CD4-positive, alpha-beta T cell treated with Interferon alpha-2 for 1 hour (primary cell): ENCODE results near the gene STON1.
"Not testable (repeated sequence)": the region's sequence is repeated elsewhere in the genome, so short reads cannot be mapped to it uniquely, and the experiment has no call there.

Experiments
- DNase-seq, 2 donors: peaks; one replicate each; pipeline ENCODE4 v3.0.0-alpha.2; 2020 to 2022

STON1 gene

GRCh38 chr2:48528431-48528830 lies 1.5 kb upstream of the STON1 start:
- DNase-seq = no peak

DNA sequence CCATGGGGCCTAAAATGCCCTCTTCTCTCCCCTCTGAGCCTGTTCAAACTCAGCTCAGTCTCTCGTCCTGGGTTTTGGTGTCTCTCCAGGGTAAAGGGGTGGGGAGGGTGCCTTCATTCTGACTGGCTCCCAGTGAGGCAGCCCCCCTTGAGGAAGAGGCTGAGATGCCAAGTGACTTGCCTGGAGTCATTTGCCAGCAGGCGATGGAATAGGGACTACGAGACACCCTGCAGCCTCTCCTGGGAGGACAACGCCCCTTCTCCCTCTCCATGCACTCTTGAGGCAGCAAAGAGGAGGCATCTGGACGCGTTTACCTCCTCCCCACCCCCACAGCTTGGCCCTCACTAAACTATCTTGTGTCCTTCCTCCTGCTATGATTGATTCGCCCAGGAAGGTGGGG lies 760 bp upstream of the STON1 start:
- no peak for DNase-seq

- no peak for DNase-seq
Measured at GRCh38 chr2:48529676-48530032, 300 bp upstream of the STON1 start.

DNA sequence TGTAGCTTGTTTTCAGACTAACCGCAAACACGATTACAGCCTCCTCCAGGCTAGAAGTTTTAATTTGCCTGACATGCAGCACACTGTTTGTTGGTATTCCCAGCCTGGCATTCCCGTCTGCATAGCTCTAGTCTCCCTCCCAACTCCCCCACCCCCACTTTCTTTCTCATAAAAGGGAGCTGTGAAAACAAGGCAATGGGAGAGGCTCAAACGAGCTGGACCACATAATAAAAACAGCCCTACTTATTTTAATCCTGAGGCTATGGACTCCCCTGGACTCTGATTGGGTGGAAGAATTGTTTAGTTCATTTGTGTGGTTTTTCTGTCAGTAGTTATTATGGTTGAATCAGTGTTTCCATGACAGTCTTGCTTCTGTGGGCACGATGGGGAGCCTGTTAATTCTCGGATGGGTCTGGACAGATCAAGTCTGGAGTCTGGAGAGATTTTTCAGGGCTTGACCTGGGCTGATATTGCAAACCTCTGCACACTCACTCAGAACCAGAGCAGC lies 1.2 kb downstream of the STON1 start:
- DNase-seq = no peak

- no peak for DNase-seq
Measured at GRCh38 chr2:48532174-48532573, 2.2 kb downstream of the STON1 start.

DNA sequence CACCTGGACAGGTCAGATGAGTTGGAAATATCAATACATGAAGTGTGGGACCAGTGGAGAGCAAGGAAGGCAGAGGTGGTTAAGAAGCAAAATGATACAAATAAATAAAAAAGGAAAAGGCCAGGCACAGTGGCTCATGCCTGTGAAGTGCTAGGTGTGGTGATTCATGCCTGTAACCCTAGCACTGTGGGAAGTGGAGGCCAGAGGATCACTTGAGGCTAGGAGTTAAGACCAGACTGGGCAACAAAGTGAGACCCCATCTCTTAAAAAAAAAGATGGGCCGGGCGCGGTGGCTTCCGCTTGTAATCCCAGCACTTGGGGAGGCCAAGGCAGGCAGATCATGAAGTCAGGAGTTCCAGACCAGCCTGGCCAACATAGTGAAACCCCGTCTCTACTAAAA lies 2.9 kb downstream of the STON1 start:
- DNase-seq = no peak

DNA sequence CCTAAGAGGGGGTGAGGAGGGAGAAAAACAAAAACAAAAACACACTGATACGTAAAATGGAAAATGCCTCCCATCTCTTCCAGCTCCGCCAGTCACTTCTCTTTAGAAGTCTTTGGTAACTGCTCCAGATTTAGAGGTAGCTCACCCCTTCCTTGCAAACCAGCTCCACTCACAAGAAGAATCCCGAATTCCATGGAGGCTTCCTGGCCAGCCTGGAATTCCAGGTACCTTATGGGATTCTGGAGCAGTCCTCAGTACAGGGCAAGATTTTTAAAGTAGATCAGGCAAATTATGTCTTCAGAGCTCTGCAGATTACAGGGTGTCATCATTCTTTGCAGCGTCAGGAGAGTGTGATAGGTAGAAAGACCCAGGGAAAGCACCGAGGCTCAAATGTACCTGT lies 4.8 kb downstream of the STON1 start:
- DNase-seq = no peak

DNA sequence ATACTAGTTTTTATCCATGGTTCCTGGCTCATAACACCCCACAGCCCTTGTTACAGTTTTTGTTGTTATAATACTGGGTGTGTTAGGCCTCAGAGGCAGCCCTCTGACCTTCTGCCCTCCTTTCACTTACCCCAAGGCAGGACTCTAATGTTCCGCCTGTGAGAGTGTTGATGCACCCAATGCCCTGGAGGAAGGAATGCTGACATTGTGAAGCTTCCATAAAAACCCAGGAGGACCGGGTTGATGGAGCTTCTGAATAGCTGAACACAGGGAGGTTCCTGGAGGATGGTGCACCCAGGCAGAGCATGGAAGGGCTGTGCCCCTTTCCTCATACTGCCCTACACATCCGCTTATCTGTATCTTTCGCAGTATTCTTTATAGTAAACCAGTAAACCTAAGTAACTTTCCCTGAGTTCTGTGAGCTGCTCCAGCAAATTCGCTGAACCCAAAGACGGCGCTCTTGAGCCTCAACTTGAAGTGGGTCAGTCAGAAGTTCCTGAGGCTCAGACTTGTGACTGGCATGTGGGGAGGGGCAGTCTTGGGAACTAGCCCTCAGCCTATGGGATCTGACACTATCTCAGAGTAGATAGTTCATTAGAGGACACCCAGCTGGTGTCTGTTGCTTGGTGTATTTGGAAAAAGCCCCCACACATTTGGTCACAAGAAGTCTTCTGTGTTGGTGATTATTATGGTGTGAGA lies 10.4 kb downstream of the STON1 start:
- DNase-seq = no peak

DNA sequence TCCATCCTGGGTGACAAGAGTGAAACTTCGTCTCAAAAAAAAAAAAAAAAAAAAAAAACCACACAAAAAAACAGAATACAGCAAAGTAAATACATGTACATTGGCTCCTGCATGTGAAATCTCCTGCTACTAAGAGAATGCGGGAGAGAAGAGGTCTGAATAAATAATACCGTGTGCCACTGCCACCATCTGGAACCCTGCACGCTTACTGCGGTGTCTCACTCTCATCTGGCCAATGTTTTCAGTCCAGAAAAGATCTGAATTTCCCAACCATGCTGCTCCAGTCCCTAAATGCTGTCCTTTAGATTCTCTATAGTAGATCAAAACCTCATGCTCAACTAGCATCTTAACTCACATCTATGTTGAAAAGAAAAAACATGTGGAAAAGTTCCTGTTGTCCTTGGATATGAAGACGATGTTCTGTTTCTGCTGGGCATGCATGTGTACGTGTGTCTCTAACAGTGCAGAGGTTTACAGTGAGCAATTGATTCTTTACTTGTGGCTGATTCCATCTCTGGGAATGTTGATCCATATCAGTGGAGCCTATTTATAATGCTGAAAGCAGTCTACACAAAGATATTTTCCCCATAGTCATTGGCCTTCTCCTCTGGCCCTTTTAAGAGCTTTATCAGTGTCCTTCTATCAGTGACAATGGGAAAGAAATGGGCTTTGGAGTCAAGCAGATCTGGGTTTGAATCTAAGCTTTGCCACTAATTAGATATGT lies 11.9 kb downstream of the STON1 start:
- DNase-seq = no peak

GRCh38 chr2:48543895-48544294 lies 13.9 kb downstream of the STON1 start:
- no peak for DNase-seq

DNA sequence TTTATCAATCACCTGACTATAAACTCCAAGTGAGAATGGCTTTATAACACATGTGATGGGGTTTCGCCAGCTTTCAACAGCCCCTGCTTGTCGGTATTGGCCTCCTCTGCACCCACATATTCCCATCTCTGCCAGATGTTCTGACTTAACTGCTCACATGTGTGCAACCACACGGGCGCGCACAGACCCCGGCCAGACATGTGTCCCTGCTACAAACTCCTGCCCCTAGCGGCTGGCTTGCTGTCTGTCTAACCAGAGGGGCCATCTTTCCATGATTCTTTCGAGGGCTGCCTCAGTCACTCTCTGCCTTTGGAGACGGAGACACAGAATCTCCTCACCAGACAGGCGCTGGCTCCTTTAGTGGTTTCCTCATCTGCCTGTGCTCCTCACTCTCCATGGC lies 15.3 kb downstream of the STON1 start:
- no peak for DNase-seq

DNA sequence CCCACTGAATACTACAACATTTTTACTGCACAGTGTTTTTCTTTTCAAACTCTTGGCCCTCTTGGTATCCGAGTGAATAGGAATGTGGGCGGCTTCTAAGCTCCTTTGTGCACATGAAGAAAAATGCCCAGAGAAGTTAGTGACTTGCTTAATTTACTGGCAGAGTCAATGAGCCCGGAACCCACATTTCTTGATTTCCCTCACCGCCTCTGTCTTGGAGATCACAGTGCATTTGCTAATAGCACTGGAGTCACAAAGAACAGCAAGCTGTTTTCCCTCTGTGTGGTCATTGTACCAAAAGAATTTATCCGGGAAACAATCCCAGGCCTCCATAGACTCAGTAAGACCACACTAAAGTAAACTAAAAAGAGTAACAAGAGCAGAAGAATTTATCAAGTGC lies 18.9 kb downstream of the STON1 start:
- DNase-seq = no peak

- DNase-seq = no peak
Measured at GRCh38 chr2:48549972-48550371, 20.0 kb downstream of the STON1 start.

GRCh38 chr2:48551548-48551947 lies 21.6 kb downstream of the STON1 start:
- no peak for DNase-seq

DNA sequence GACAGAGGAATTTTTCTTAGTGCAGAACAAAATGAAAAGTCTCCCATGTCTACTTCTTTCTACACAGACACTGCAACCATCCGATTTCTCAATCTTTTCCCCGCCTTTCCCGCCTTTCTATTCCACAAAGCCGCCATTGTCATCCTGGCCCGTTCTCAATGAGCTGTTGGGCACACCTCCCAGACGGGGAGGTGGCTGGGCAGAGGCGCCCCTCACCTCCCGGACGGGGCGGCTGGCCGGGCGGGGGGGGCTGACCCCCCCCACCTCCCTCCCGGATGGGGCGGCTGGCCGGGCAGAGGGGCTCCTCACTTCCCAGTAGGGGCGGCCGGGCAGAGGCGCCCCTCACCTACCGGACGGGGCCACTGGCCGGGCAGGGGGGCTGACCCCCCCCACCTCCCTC lies 25.1 kb downstream of the STON1 start:
- DNase-seq = not testable (repeated sequence)

- DNase-seq = no peak
Measured at GRCh38 chr2:48558456-48558855, 28.5 kb downstream of the STON1 start.

DNA sequence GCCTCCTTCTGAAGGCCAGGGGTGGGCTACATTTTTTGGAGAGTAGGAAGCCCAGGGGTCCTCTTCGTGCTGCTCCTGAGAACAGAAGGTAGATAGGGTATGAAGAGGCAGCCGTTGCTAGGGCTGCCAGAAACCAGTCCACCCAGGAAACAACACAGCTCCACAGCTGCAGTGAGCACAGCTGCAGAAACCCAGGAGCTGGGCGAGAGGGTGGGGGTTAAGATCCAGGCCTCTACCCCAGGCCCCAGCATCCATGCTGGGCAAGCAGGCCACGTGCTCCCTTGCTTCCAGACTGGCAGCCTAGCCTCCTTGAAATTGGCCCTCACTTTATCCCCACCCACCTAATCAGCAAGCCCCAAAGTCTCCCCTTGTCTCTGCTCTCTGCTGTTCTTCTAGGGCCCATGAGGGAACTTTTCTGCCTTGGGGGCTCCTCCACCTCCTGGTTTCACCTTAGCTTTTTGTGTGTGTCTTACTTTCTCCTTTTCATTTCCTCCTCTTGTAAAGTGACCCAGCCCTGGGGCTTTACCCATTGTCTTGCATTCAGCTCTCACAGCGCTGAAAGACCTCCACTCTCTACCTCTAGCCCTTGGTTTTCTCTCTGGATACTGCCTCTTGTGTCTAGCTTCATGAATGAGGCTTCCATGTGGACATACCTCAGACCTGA lies 30.7 kb downstream of the STON1 start:
- DNase-seq = no peak

DNA sequence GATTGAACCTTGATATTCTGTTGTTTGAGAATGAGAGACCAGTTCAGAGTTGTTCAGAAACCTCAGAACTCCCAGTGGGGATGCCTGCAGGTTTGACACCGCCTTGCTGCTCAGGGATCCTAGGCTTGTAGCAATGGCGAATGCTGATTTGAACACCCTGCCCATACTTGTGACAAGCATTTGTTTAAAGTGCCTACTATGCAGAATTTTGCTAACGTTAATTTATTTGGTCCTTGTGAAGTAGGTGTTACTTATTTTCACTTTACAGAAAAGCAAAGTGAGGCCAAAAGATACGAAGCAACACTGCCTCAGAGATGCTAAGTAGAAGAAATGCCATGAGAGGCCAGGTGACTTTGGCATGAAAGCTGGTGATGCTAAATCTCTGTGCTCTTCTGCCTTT lies 32.3 kb downstream of the STON1 start:
- DNase-seq = no peak

DNA sequence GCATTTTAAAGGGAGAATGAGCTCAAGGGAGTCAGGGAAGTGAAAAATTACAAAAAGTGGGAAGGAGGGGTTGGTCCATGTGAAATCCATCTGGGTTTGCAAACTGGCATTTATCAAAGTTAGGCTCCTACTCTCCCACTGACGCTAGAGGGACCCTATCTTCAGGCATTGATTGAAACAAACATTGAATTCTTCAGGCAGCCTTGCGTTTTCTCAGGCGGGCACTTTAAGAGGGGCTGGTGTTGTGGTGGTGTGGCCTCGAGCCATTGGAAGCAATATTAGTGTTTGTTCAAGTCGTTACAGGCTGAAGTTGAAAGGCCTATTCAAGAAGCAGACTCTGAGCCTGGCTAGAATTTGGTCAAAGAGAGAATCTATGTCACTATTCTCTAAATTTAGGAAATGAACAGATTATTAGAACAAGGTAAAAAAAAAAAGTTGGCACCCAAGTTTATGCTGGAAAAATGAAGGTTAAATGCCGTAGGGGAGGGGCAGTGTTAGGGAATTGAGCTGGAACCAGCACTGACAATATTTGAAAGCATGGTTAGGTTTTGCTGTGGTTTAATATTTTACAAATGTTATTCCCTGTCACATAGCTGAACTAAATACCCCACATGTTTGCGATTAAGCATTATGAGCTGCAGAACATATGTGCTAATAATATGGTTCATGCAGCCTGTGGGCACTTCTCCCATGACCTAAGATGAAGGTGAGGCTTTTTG lies 36.8 kb downstream of the STON1 start:
- DNase-seq = no peak

DNA sequence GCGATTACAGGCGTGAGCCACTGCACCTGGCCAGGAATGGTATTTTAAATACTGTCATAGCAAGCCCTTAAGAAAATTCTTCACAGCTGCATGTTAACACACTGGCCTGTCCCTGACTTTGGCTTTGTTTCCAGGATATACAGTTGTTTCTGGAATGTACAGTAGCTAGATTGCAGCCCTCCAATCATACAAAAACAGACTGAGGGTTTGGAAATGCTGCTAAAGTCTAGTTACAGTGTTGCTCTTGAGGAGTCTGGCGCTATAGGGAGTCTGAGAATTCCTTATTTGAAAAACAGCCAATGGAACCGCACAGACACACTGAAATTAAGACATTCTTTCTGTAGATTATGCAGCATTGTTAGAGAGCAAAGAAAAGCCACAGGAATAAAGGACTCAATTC lies 37.7 kb downstream of the STON1 start:
- DNase-seq = no peak

GRCh38 chr2:48568547-48568946 lies 38.6 kb downstream of the STON1 start:
- no peak for DNase-seq

DNA sequence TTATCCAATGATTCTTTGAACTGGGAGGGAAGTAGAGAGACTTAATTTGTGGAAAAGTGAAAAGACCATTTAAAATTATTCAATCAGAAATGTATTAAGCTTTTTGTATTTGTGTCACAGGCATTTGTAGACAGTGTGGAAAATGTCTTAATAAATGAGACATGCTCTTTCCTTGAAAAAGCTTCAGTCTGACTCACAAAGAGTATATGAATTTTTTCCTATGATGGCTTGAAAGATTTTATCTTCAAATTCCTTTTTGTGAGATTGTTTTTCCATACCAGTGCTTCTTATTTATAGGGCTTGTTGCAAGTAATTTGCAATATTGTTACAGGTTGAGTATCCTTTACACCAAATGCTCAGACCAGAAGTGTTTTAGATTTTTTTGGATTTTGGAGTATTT lies 39.5 kb downstream of the STON1 start:
- DNase-seq = no peak

GRCh38 chr2:48572816-48573215 lies 42.9 kb downstream of the STON1 start:
- no peak for DNase-seq
